Mesenchymal stem cell (in vitro differentiated cells and primary cell): ENCODE data around the gene THADA.
A peak's percentile ranks its signal among the peaks of the same experiment; 100 is the strongest.

ENCODE experiments used
- DNase-seq: peaks from one replicate; pipeline ENCODE4 v3.0.0-alpha.2; 2013
- H2AFZ ChIP-seq: one replicate; pipeline ENCODE4 v1.6.1; 2013; ENCODE audit warnings: low read depth, mild to moderate bottlenecking, control low read depth, inconsistent platforms, low read length, moderate library complexity
- H2AK5ac ChIP-seq: 2 replicates; pipeline ENCODE4 v1.6.1; 2013; ENCODE audit warnings: low read length, moderate library complexity, mild to moderate bottlenecking, inconsistent platforms; ENCODE audit not compliant: severe bottlenecking
- H2BK120ac ChIP-seq: one replicate; pipeline ENCODE4 v1.6.1; 2013; ENCODE audit warnings: low read depth, mild to moderate bottlenecking, inconsistent platforms, low read length, moderate library complexity
- H2BK12ac ChIP-seq, 2 experiments: one replicate each; pipeline ENCODE4 v1.6.1; 2013; ENCODE audit warnings: inconsistent platforms in 2 of 2, low read length in 2 of 2, mild to moderate bottlenecking in 2 of 2, moderate library complexity in 2 of 2, control low read depth in 1 of 2
- H2BK15ac ChIP-seq: one replicate; pipeline ENCODE4 v1.6.1; 2013; ENCODE audit warnings: mild to moderate bottlenecking, low read depth, inconsistent platforms; ENCODE audit not compliant: poor library complexity, severe bottlenecking
- H2BK5ac ChIP-seq: 2 replicates; pipeline ENCODE4 v1.6.1; 2013; ENCODE audit warnings: low read depth, mild to moderate bottlenecking, low read length, control low read depth, inconsistent platforms; ENCODE audit not compliant: poor library complexity, severe bottlenecking
- H3K14ac ChIP-seq, 2 experiments: one replicate each; pipeline ENCODE4 v1.6.1; 2013; ENCODE audit warnings: inconsistent platforms in 2 of 2, low read length in 2 of 2, control low read depth in 1 of 2, mild to moderate bottlenecking in 1 of 2, moderate library complexity in 1 of 2
- H3K18ac ChIP-seq, 2 experiments: one replicate each; pipeline ENCODE4 v1.6.1; 2013; ENCODE audit warnings: inconsistent platforms in 2 of 2, low read length in 2 of 2, control low read depth in 1 of 2, low read depth in 1 of 2, mild to moderate bottlenecking in 1 of 2
- H3K23ac ChIP-seq, 2 experiments: one replicate each; pipeline ENCODE4 v1.6.1; 2013; ENCODE audit warnings: inconsistent platforms in 2 of 2, low read length in 2 of 2, mild to moderate bottlenecking in 2 of 2, moderate library complexity in 2 of 2, control low read depth in 1 of 2
- H3K27ac ChIP-seq: 2 replicates; pipeline ENCODE4 v1.5.1; 2013; ENCODE audit warnings: mild to moderate bottlenecking, moderate library complexity, low read length, control low read depth, inconsistent platforms; ENCODE audit not compliant: poor library complexity, severe bottlenecking
- H3K27me3 ChIP-seq, 2 experiments: 2 replicates each; pipeline versions ENCODE4 v1.6.1 to v1.7.0; 2013; ENCODE audit warnings: low read length in 2 of 2, mild to moderate bottlenecking in 2 of 2, moderate library complexity in 2 of 2, control low read depth in 1 of 2, inconsistent platforms in 1 of 2; ENCODE audit not compliant: control insufficient read depth in 1 of 2, insufficient read depth in 1 of 2
- H3K36me3 ChIP-seq, 2 experiments: 2 replicates each; pipeline versions ENCODE4 v1.6.1 to v1.7.0; 2013; ENCODE audit warnings: low read length in 2 of 2, control low read depth in 1 of 2, inconsistent platforms in 1 of 2, low read depth in 1 of 2, mild to moderate bottlenecking in 1 of 2; ENCODE audit not compliant: insufficient read depth in 2 of 2, control insufficient read depth in 1 of 2
- H3K4ac ChIP-seq, 2 experiments: one replicate each; pipeline ENCODE4 v1.6.1; 2013; ENCODE audit warnings: inconsistent platforms in 2 of 2, low read length in 2 of 2, mild to moderate bottlenecking in 2 of 2, moderate library complexity in 2 of 2, control low read depth in 1 of 2, low read depth in 1 of 2
- H3K4me1 ChIP-seq: 2 replicates; pipeline ENCODE4 v1.6.1; 2013; ENCODE audit warnings: low read depth, low read length, control low read depth; ENCODE audit not compliant: control insufficient read depth, insufficient read depth
- H3K4me2 ChIP-seq: 2 replicates; pipeline ENCODE4 v1.6.1; 2013; ENCODE audit warnings: low read length, mild to moderate bottlenecking, inconsistent platforms; ENCODE audit not compliant: poor library complexity, severe bottlenecking
- H3K4me3 ChIP-seq, 2 experiments: 2 replicates each; pipeline versions ENCODE4 v1.5.1 to v1.7.0; 2013; ENCODE audit warnings: low read length in 2 of 2, mild to moderate bottlenecking in 2 of 2, control low read depth in 1 of 2, low read depth in 1 of 2; ENCODE audit not compliant: insufficient read depth in 1 of 2
- H3K79me1 ChIP-seq: replicated peaks from 2 replicates; pipeline ENCODE4 v1.6.1; 2013; ENCODE audit warnings: mild to moderate bottlenecking, control low read depth, low read length, inconsistent platforms; ENCODE audit not compliant: poor library complexity, severe bottlenecking
- H3K9ac ChIP-seq: 2 replicates; pipeline ENCODE4 v1.7.0; 2013; ENCODE audit warnings: mild to moderate bottlenecking, low read length, moderate library complexity
- H3K9me3 ChIP-seq: 2 replicates; pipeline ENCODE4 v1.7.0; 2013; ENCODE audit warnings: mild to moderate bottlenecking, low read length; ENCODE audit not compliant: control insufficient read depth
- H4K8ac ChIP-seq: one replicate; pipeline ENCODE4 v1.6.1; 2013; ENCODE audit warnings: inconsistent platforms, mild to moderate bottlenecking, low read length, moderate library complexity
- H4K91ac ChIP-seq: one replicate; pipeline ENCODE4 v1.6.1; 2013; ENCODE audit warnings: mild to moderate bottlenecking, low read length, inconsistent platforms
- WGBS: methylation state at CpG from one replicate; pipeline ENCODE4 v1.1.7; 2013; ENCODE audit warnings: mixed read lengths; 5-methylcytosine and 5-hydroxymethylcytosine counted together

Gene THADA

GRCh38 chr2:43412114-43412753, 183.6 kb downstream of the THADA start:
- H3K4me1 ChIP-seq = peaks cover 2% of the 10 kb centered on the region

GRCh38 chr2:43410055-43410604, 185.7 kb downstream of the THADA start:
- H2BK120ac ChIP-seq = no peak overlapping the region
- H3K18ac ChIP-seq = no peak overlapping the region
- WGBS = 98% methylated on average over 5 of the region's 6 CpGs
- no peak overlapping the region for H3K9ac ChIP-seq
- no peak overlapping the region for H3K23ac ChIP-seq
- H4K91ac ChIP-seq = no peak overlapping the region
- H2BK15ac ChIP-seq = no peak overlapping the region
- peaks cover 7% of the 10 kb centered on the region for H3K4me1 ChIP-seq
- no peaks in the 10 kb centered on the region for H3K79me1 ChIP-seq
- no peaks in the 10 kb centered on the region for H3K27me3 ChIP-seq
- no peak for DNase-seq
- no peaks in the 10 kb centered on the region for H3K9me3 ChIP-seq
- H3K36me3 ChIP-seq = peaks cover 0 to 3% of the 10 kb centered on the region in 2 experiments
- H3K4me3 ChIP-seq = no peak overlapping the region
- H3K14ac ChIP-seq = no peak overlapping the region
- H3K4me2 ChIP-seq = no peak overlapping the region
- no peak overlapping the region for H2BK12ac ChIP-seq
- H2AFZ ChIP-seq = no peak overlapping the region
- no peak overlapping the region for H3K27ac ChIP-seq
- no peak overlapping the region for H2BK5ac ChIP-seq
- no peak overlapping the region for H4K8ac ChIP-seq
- no peak overlapping the region for H2AK5ac ChIP-seq
- no peak overlapping the region for H3K4ac ChIP-seq

More at GRCh38 chr2:43412114-43412753, 183.6 kb downstream of the THADA start:
- Histone ChIP-seq H4K8ac (no peak overlapping the region), H4K91ac (no peak overlapping the region), H2BK15ac (no peak overlapping the region), H3K18ac (no peak overlapping the region), H2BK120ac (no peak overlapping the region), H2BK12ac (no peak overlapping the region), H3K9me3 (no peaks in the 10 kb centered on the region), H3K23ac (no peak overlapping the region), H3K4me2 (no peak overlapping the region), H3K14ac (no peak overlapping the region), H2BK5ac (no peak overlapping the region), H2AK5ac (no peak overlapping the region), H3K4me3 (no peak overlapping the region), H2AFZ (no peak overlapping the region), H3K79me1 (peaks cover 2% of the 10 kb centered on the region), H3K4ac (no peak overlapping the region), H3K36me3 (peaks cover 0 to 3% of the 10 kb centered on the region in 2 experiments), H3K9ac (no peak overlapping the region), H3K27ac (no peak overlapping the region), H3K27me3 (no peaks in the 10 kb centered on the region)
- no peak for DNase-seq
- WGBS = no CpG with 5 or more reads among the region's 3 CpGs

- no peaks in the 10 kb centered on the region for H3K9me3 ChIP-seq
- no peak overlapping the region for H3K4me3 ChIP-seq
- 90% methylated on average over 2 of the region's 2 CpGs for WGBS
- no peak overlapping the region for H3K14ac ChIP-seq
- no peak overlapping the region for H3K4me2 ChIP-seq
- no peak overlapping the region for H3K4ac ChIP-seq
- no peak for DNase-seq
- H3K18ac ChIP-seq = no peak overlapping the region
- no peak overlapping the region for H4K8ac ChIP-seq
- H3K27me3 ChIP-seq = no peaks in the 10 kb centered on the region
- H3K23ac ChIP-seq = no peak overlapping the region
- peaks cover 7% of the 10 kb centered on the region for H3K4me1 ChIP-seq
- H2AK5ac ChIP-seq = no peak overlapping the region
- H3K36me3 ChIP-seq = no peaks in the 10 kb centered on the region
- no peak overlapping the region for H4K91ac ChIP-seq
- no peak overlapping the region for H2AFZ ChIP-seq
- H3K79me1 ChIP-seq = no peaks in the 10 kb centered on the region
- H2BK15ac ChIP-seq = no peak overlapping the region
- H3K9ac ChIP-seq = no peak overlapping the region
- H2BK120ac ChIP-seq = no peak overlapping the region
- no peak overlapping the region for H2BK12ac ChIP-seq
- no peak overlapping the region for H3K27ac ChIP-seq
- no peak overlapping the region for H2BK5ac ChIP-seq
These were observed 187.3 kb downstream of the THADA start for GRCh38 chr2:43408407-43409160.

- Histone ChIP-seq H2AK5ac (peak overlapping the region; percentile 72), H2BK15ac (no peak overlapping the region), H4K8ac (no peak overlapping the region), H3K9ac (no peak overlapping the region), H3K4ac (peak overlapping the region in 1 of 2 experiments; percentile 21), H3K36me3 (no peaks in the 10 kb centered on the region), H2BK120ac (no peak overlapping the region), H3K14ac (no peak overlapping the region), H3K4me3 (no peak overlapping the region), H3K18ac (no peak overlapping the region), H3K9me3 (no peaks in the 10 kb centered on the region), H3K79me1 (no peaks in the 10 kb centered on the region), H3K27me3 (no peaks in the 10 kb centered on the region), H2BK12ac (no peak overlapping the region), H2BK5ac (no peak overlapping the region), H3K4me2 (no peak overlapping the region), H3K23ac (no peak overlapping the region), H2AFZ (no peak overlapping the region), H3K4me1 (peaks cover 7% of the 10 kb centered on the region), H4K91ac (no peak overlapping the region), H3K27ac (no peak overlapping the region)
- WGBS = 100% methylated on average over 1 of the region's 2 CpGs
- no peak for DNase-seq
These were observed 187.9 kb downstream of the THADA start for GRCh38 chr2:43407935-43408334.
